Activated naive CD8-positive, alpha-beta T cell (primary cell): Measurements from ENCODE around the gene PLA2G2C.
A peak's percentile ranks its signal among the peaks of the same experiment; 100 is the strongest.

ENCODE experiments used
- H3K27ac Mint-ChIP-seq: one replicate; pipeline ENCODE4 v1.8.0; 2021; ENCODE audit warnings: mixed read lengths
- H3K27me3 Mint-ChIP-seq: one replicate; pipeline ENCODE4 v1.8.0; 2021; ENCODE audit warnings: mixed read lengths
- H3K36me3 Mint-ChIP-seq: one replicate; pipeline ENCODE4 v1.8.0; 2021; ENCODE audit warnings: mixed read lengths
- H3K4me1 Mint-ChIP-seq: one replicate; pipeline ENCODE4 v1.8.0; 2021; ENCODE audit warnings: low read depth, mixed read lengths
- H3K4me3 Mint-ChIP-seq: one replicate; pipeline ENCODE4 v1.8.0; 2021; ENCODE audit warnings: mild to moderate bottlenecking, mixed read lengths
- H3K9me3 Mint-ChIP-seq: one replicate; pipeline ENCODE4 v1.8.0; 2021; ENCODE audit warnings: low read depth, mixed read lengths

The PLA2G2C gene

GRCh38 chr1:20194757-20195461 is 8.6 kb upstream of the PLA2G2C start:
- no peak overlapping the region for H3K27ac Mint-ChIP-seq
- peaks cover 3% of the 10 kb centered on the region for H3K4me1 Mint-ChIP-seq
- no peaks in the 10 kb centered on the region for H3K9me3 Mint-ChIP-seq
- H3K27me3 Mint-ChIP-seq: peaks cover 9% of the 10 kb centered on the region
- no peak overlapping the region for H3K4me3 Mint-ChIP-seq
- no peaks in the 10 kb centered on the region for H3K36me3 Mint-ChIP-seq

GRCh38 chr1:20194224-20194623 is 7.9 kb upstream of the PLA2G2C start:
- peaks cover 6% of the 10 kb centered on the region for H3K27me3 Mint-ChIP-seq
- H3K4me3 Mint-ChIP-seq: no peak overlapping the region
- no peaks in the 10 kb centered on the region for H3K36me3 Mint-ChIP-seq
- H3K9me3 Mint-ChIP-seq: no peaks in the 10 kb centered on the region
- H3K4me1 Mint-ChIP-seq: peaks cover 3% of the 10 kb centered on the region
- H3K27ac Mint-ChIP-seq: no peak overlapping the region

GRCh38 chr1:20192871-20193411 is 6.6 kb upstream of the PLA2G2C start:
- peaks cover 11% of the 10 kb centered on the region for H3K4me1 Mint-ChIP-seq

GRCh38 chr1:20192364-20192763 is 6.0 kb upstream of the PLA2G2C start:
- H3K4me3 Mint-ChIP-seq: no peak overlapping the region

More at GRCh38 chr1:20192871-20193411, 6.6 kb upstream of the PLA2G2C start:
- H3K9me3 Mint-ChIP-seq: no peaks in the 10 kb centered on the region
- H3K36me3 Mint-ChIP-seq: no peaks in the 10 kb centered on the region
- H3K27me3 Mint-ChIP-seq: peaks cover 7% of the 10 kb centered on the region
- no peak overlapping the region for H3K4me3 Mint-ChIP-seq
- no peak overlapping the region for H3K27ac Mint-ChIP-seq

GRCh38 chr1:20191266-20191825 is 5.0 kb upstream of the PLA2G2C start:
- peaks cover 7% of the 10 kb centered on the region for H3K27me3 Mint-ChIP-seq
- H3K27ac Mint-ChIP-seq: no peak overlapping the region
- no peaks in the 10 kb centered on the region for H3K36me3 Mint-ChIP-seq
- peaks cover 27% of the 10 kb centered on the region for H3K4me1 Mint-ChIP-seq
- no peaks in the 10 kb centered on the region for H3K9me3 Mint-ChIP-seq
- H3K4me3 Mint-ChIP-seq: no peak overlapping the region

More at GRCh38 chr1:20192364-20192763, 6.0 kb upstream of the PLA2G2C start:
- Mint-ChIP-seq H3K27me3 (peaks cover 7% of the 10 kb centered on the region), H3K27ac (no peak overlapping the region), H3K9me3 (no peaks in the 10 kb centered on the region), H3K4me1 (peaks cover 17% of the 10 kb centered on the region), H3K36me3 (no peaks in the 10 kb centered on the region)

GRCh38 chr1:20190256-20191160 is 4.2 kb upstream of the PLA2G2C start:
- no peaks in the 10 kb centered on the region for H3K36me3 Mint-ChIP-seq
- peaks cover 7% of the 10 kb centered on the region for H3K27me3 Mint-ChIP-seq
- H3K4me1 Mint-ChIP-seq: peaks cover 30% of the 10 kb centered on the region
- no peaks in the 10 kb centered on the region for H3K9me3 Mint-ChIP-seq
- H3K27ac Mint-ChIP-seq: no peak overlapping the region
- no peak overlapping the region for H3K4me3 Mint-ChIP-seq

- peaks cover 36% of the 10 kb centered on the region for H3K4me1 Mint-ChIP-seq
- H3K9me3 Mint-ChIP-seq: no peaks in the 10 kb centered on the region
- no peak overlapping the region for H3K4me3 Mint-ChIP-seq
- H3K36me3 Mint-ChIP-seq: no peaks in the 10 kb centered on the region
- H3K27ac Mint-ChIP-seq: no peak overlapping the region
- peaks cover 3% of the 10 kb centered on the region for H3K27me3 Mint-ChIP-seq
Measured at GRCh38 chr1:20189664-20190063, 3.3 kb upstream of the PLA2G2C start.

GRCh38 chr1:20188455-20188817 is 2.1 kb upstream of the PLA2G2C start:
- Mint-ChIP-seq H3K9me3 (no peaks in the 10 kb centered on the region), H3K27me3 (peaks cover 3% of the 10 kb centered on the region), H3K27ac (no peak overlapping the region), H3K36me3 (no peaks in the 10 kb centered on the region), H3K4me1 (peaks cover 46% of the 10 kb centered on the region), H3K4me3 (no peak overlapping the region)

- Mint-ChIP-seq H3K27ac (no peak overlapping the region), H3K27me3 (peaks cover 3% of the 10 kb centered on the region), H3K36me3 (no peaks in the 10 kb centered on the region), H3K4me1 (peaks cover 46% of the 10 kb centered on the region), H3K4me3 (peak overlapping the region; percentile 74), H3K9me3 (no peaks in the 10 kb centered on the region)
Measured at GRCh38 chr1:20187813-20188454, 1.6 kb upstream of the PLA2G2C start.

- H3K27me3 Mint-ChIP-seq: peaks cover 3% of the 10 kb centered on the region
Measured at GRCh38 chr1:20187103-20187812, 940 bp upstream of the PLA2G2C start.

GRCh38 chr1:20184997-20185833 is 1.1 kb downstream of the PLA2G2C start:
- H3K27me3 Mint-ChIP-seq: peaks cover 3% of the 10 kb centered on the region
- H3K4me1 Mint-ChIP-seq: peaks cover 46% of the 10 kb centered on the region
- H3K9me3 Mint-ChIP-seq: no peaks in the 10 kb centered on the region

More at GRCh38 chr1:20187103-20187812, 940 bp upstream of the PLA2G2C start:
- H3K4me3 Mint-ChIP-seq: peak overlapping the region; percentile 74
- H3K36me3 Mint-ChIP-seq: no peaks in the 10 kb centered on the region
- peak overlapping the region; percentile 72 for H3K27ac Mint-ChIP-seq
- H3K9me3 Mint-ChIP-seq: no peaks in the 10 kb centered on the region
- peaks cover 46% of the 10 kb centered on the region for H3K4me1 Mint-ChIP-seq

GRCh38 chr1:20184481-20184900 is 1.8 kb downstream of the PLA2G2C start:
- no peaks in the 10 kb centered on the region for H3K36me3 Mint-ChIP-seq
- H3K27me3 Mint-ChIP-seq: peaks cover 3% of the 10 kb centered on the region
- H3K27ac Mint-ChIP-seq: no peak overlapping the region
- H3K9me3 Mint-ChIP-seq: peaks cover under 1% of the 10 kb centered on the region
- H3K4me1 Mint-ChIP-seq: peaks cover 46% of the 10 kb centered on the region
- peak overlapping the region; percentile 46 for H3K4me3 Mint-ChIP-seq

More at GRCh38 chr1:20184997-20185833, 1.1 kb downstream of the PLA2G2C start:
- peak overlapping the region; percentile 76 for H3K4me3 Mint-ChIP-seq
- peak overlapping the region; percentile 66 for H3K27ac Mint-ChIP-seq
- no peaks in the 10 kb centered on the region for H3K36me3 Mint-ChIP-seq

GRCh38 chr1:20183616-20184271 is 2.6 kb downstream of the PLA2G2C start:
- Mint-ChIP-seq H3K36me3 (no peaks in the 10 kb centered on the region), H3K9me3 (peaks cover 4% of the 10 kb centered on the region), H3K4me3 (no peak overlapping the region), H3K27ac (no peak overlapping the region), H3K4me1 (peaks cover 45% of the 10 kb centered on the region), H3K27me3 (peaks cover 3% of the 10 kb centered on the region)
